GM18858 (cell line): ENCODE measurements around the gene TOR3A.

Source experiments
- ATAC-seq: cut with Tn5 transposase; IDR thresholded peaks from one replicate; pipeline ENCODE4 v1.9.1; 2021; ENCODE audit not compliant: unreplicated experiment

The TOR3A gene

GRCh38 chr1:179061360-179062282, 20.2 kb upstream of the TOR3A start:
- ATAC-seq: no peak

- no peak for ATAC-seq
These were observed 15.4 kb upstream of the TOR3A start for GRCh38 chr1:179066471-179066870.

- ATAC-seq: no peak
These were observed 4.5 kb upstream of the TOR3A start for GRCh38 chr1:179077396-179077795.

GRCh38 chr1:179079113-179079761, 2.6 kb upstream of the TOR3A start:
- ATAC-seq: no peak

- peak; percentile 2 for ATAC-seq
These were observed 794 bp upstream of the TOR3A start for GRCh38 chr1:179080866-179081686.

GRCh38 chr1:179082333-179082998, 596 bp downstream of the TOR3A start:
- ATAC-seq: no peak

- no peak for ATAC-seq
These were observed 1.1 kb downstream of the TOR3A start for GRCh38 chr1:179082999-179083335.

GRCh38 chr1:179083533-179083932, 1.7 kb downstream of the TOR3A start:
- no peak for ATAC-seq

GRCh38 chr1:179087665-179088064, 5.8 kb downstream of the TOR3A start:
- no peak for ATAC-seq

- ATAC-seq: no peak
These were observed 8.1 kb downstream of the TOR3A start for GRCh38 chr1:179089827-179090482.

- ATAC-seq: no peak
These were observed 8.7 kb downstream of the TOR3A start for GRCh38 chr1:179090522-179090921.

GRCh38 chr1:179090923-179091322, 9.1 kb downstream of the TOR3A start:
- ATAC-seq: no peak

GRCh38 chr1:179091691-179092165, 9.9 kb downstream of the TOR3A start:
- no peak for ATAC-seq

- no peak for ATAC-seq
These were observed 11.1 kb downstream of the TOR3A start for GRCh38 chr1:179092896-179093461.

GRCh38 chr1:179094818-179095217, 12.9 kb downstream of the TOR3A start:
- no peak for ATAC-seq

- ATAC-seq: no peak
These were observed 13.5 kb downstream of the TOR3A start for GRCh38 chr1:179095377-179095776.

GRCh38 chr1:179095924-179096323, 14.1 kb downstream of the TOR3A start:
- ATAC-seq: no peak

- no peak for ATAC-seq
These were observed 18.0 kb downstream of the TOR3A start for GRCh38 chr1:179099891-179100290.

GRCh38 chr1:179101566-179101965, 19.7 kb downstream of the TOR3A start:
- ATAC-seq: no peak

GRCh38 chr1:179103999-179104398, 22.1 kb downstream of the TOR3A start:
- ATAC-seq: no peak
